Stimulated activated CD4-positive, alpha-beta T cell treated with anti-CD3 and anti-CD28 coated beads, Interleukin-15, amount 100 ng/mL, for 1 hour (primary cell): Measurements from ENCODE around the gene PSORS1C2.
A peak's percentile ranks its signal among the peaks of the same experiment; 100 is the strongest.

Experiments used
- DNase-seq, 2 donors: peaks; one replicate each; pipeline ENCODE4 v3.0.0-alpha.2; 2020; ENCODE audit warnings: low read depth in 1 of 2, low spot score in 1 of 2

Gene PSORS1C2

GRCh38 chr6:31140643-31141042 is 1.8 kb upstream of the PSORS1C2 start:
- DNase-seq = no peak

GRCh38 chr6:31139599-31139998 is 733 bp upstream of the PSORS1C2 start:
- DNase-seq = no peak

GRCh38 chr6:31135710-31136109 is 3.2 kb downstream of the PSORS1C2 start:
- no peak for DNase-seq

- DNase-seq = no peak
These were observed 6.1 kb downstream of the PSORS1C2 start for GRCh38 chr6:31132806-31133205.

GRCh38 chr6:31131595-31131994 is 7.3 kb downstream of the PSORS1C2 start:
- no peak for DNase-seq

GRCh38 chr6:31130751-31131150 is 8.1 kb downstream of the PSORS1C2 start:
- DNase-seq = no peak

GRCh38 chr6:31129130-31129529 is 9.7 kb downstream of the PSORS1C2 start:
- no peak for DNase-seq

- DNase-seq = peak; percentile 55 to 57
These were observed 10.7 kb downstream of the PSORS1C2 start for GRCh38 chr6:31128093-31128676.

GRCh38 chr6:31126396-31127175 is 12.3 kb downstream of the PSORS1C2 start:
- DNase-seq = no peak

GRCh38 chr6:31125586-31126363 is 13.1 kb downstream of the PSORS1C2 start:
- no peak for DNase-seq

- DNase-seq = no peak
These were observed 13.7 kb downstream of the PSORS1C2 start for GRCh38 chr6:31125162-31125561.

GRCh38 chr6:31122791-31123706 is 15.8 kb downstream of the PSORS1C2 start:
- DNase-seq = no peak

GRCh38 chr6:31121131-31121790 is 17.6 kb downstream of the PSORS1C2 start:
- no peak for DNase-seq

- DNase-seq = no peak
These were observed 18.5 kb downstream of the PSORS1C2 start, which contains the start of gene CDSN for GRCh38 chr6:31120151-31120915. Gene CDSN (minus strand): TSS chr6:31120446. CDS start chr6:31120419, 27 bp downstream.

- no peak for DNase-seq
These were observed 20.7 kb downstream of the PSORS1C2 start for GRCh38 chr6:31118178-31118577.

GRCh38 chr6:31116661-31117385 is 22.0 kb downstream of the PSORS1C2 start:
- DNase-seq = no peak

GRCh38 chr6:31115941-31116560 is 22.8 kb downstream of the PSORS1C2 start:
- DNase-seq = no peak
